Measurements from ENCODE around the gene PYROXD2. TPM values are rescaled to one million over a fixed set of nuclear protein-coding genes. Genes with fewer than 3 reads are reported as not detected.

PYROXD2 gene
- total RNA-seq, 4 donors from 2014 or later, result 0.97 to 6.7 (median 3.8) TPM

- WGBS, 2 donors, result 79 to 82% methylated on average over 9 of the region's 9 CpGs
- TF ChIP-seq POLR2A (IDR thresholded peaks at IDR 0.05) (no peak), CTCF (IDR thresholded peaks at IDR 0.05) (no peak)
- no peak for DNase-seq (ENCODE audit: low spot score in 2 of 2)
- H3K4me3 ChIP-seq (ENCODE audit: low read depth, poor library complexity, severe bottlenecking), result no peak overlapping the region
- intact Hi-C loops (cut with DNase I; ENCODE audit: low total_unique reads), result no loop called here
These were observed 29.5 kb upstream of the PYROXD2 start for GRCh38 chr10:98444314-98445006.

GRCh38 chr10:98438715-98439114 lies 23.7 kb upstream of the PYROXD2 start:
- no peak for DNase-seq (ENCODE audit: low spot score in 2 of 2)
- intact Hi-C loops (cut with DNase I; ENCODE audit: low total_unique reads), result no loop called here
- H3K4me3 ChIP-seq (ENCODE audit: low read depth, poor library complexity, severe bottlenecking), result no peak overlapping the region
- WGBS, 2 donors, result 87 to 91% methylated on average over 4 of the region's 4 CpGs
- TF ChIP-seq POLR2A (IDR thresholded peaks at IDR 0.05), result no peak
- no peak for TF ChIP-seq CTCF (IDR thresholded peaks at IDR 0.05)

- DNase-seq (ENCODE audit: low spot score in 2 of 2), result no peak
- WGBS, 2 donors, result 96 to 97% methylated on average over 4 of the region's 4 CpGs
- no peak overlapping the region for H3K4me3 ChIP-seq (ENCODE audit: low read depth, poor library complexity, severe bottlenecking)
- intact Hi-C loops (cut with DNase I; ENCODE audit: low total_unique reads), result no loop called here
- TF ChIP-seq CTCF (IDR thresholded peaks at IDR 0.05), result no peak
- no peak for TF ChIP-seq POLR2A (IDR thresholded peaks at IDR 0.05)
These were observed 21.7 kb upstream of the PYROXD2 start for GRCh38 chr10:98436704-98437103.

GRCh38 chr10:98435178-98435577 lies 20.2 kb upstream of the PYROXD2 start:
- intact Hi-C loops (cut with DNase I; ENCODE audit: low total_unique reads), result no loop called here
- TF ChIP-seq POLR2A (IDR thresholded peaks at IDR 0.05) (no peak), CTCF (IDR thresholded peaks at IDR 0.05) (no peak)
- DNase-seq (ENCODE audit: low spot score in 2 of 2), result peak in 1 of 2 donors; percentile 72
- H3K4me3 ChIP-seq (ENCODE audit: low read depth, poor library complexity, severe bottlenecking), result no peak overlapping the region
- WGBS, 2 donors, result 94 to 95% methylated on average over 12 of the region's 12 CpGs

- TF ChIP-seq CTCF (IDR thresholded peaks at IDR 0.05), result no peak
- no peak for TF ChIP-seq POLR2A (IDR thresholded peaks at IDR 0.05)
- no peak for DNase-seq (ENCODE audit: low spot score in 2 of 2)
- intact Hi-C loops (cut with DNase I; ENCODE audit: low total_unique reads), result no loop called here
These were observed 19.1 kb upstream of the PYROXD2 start for GRCh38 chr10:98433881-98434732.

More at GRCh38 chr10:98433881-98434732, 19.1 kb upstream of the PYROXD2 start:
- H3K4me3 ChIP-seq (ENCODE audit: low read depth, poor library complexity, severe bottlenecking), result no peak overlapping the region
- WGBS, 2 donors, result 96% methylated on average over 21 of the region's 21 CpGs

All from lower leg skin (tissue), 4 donors.